Brain microvascular endothelial cell (primary cell): ENCODE results near the gene TMEM225B.
"Not testable (repeated sequence)": the region's sequence is repeated elsewhere in the genome, so short reads cannot be mapped to it uniquely, and the experiment has no call there.

Experiments used
- DNase-seq: peaks from one replicate; pipeline ENCODE4 v3.0.0-alpha.2; 2020
- H3K27ac ChIP-seq: fragments of 250-450 bp; sonication (Bioruptor Pico); 2 replicates; pipeline ENCODE4 v1.5.1; 2020; ENCODE audit warnings: mild to moderate bottlenecking, moderate library complexity
- H3K27me3 ChIP-seq: fragments of 250-450 bp; sonication (Bioruptor Pico); replicated peaks from 2 replicates; pipeline ENCODE4 v1.5.1; 2020; ENCODE audit warnings: mild to moderate bottlenecking
- H3K36me3 ChIP-seq: fragments of 250-450 bp; sonication (Bioruptor Pico); replicated peaks from 2 replicates; pipeline ENCODE4 v1.5.1; 2020; ENCODE audit warnings: mild to moderate bottlenecking
- H3K4me3 ChIP-seq: 2 replicates; pipeline ENCODE4 v1.5.1; 2011; ENCODE audit warnings: low read depth, mild to moderate bottlenecking, control low read depth, low read length, moderate library complexity
- in situ Hi-C: cut with HindIII; loops from 2 replicates; pipeline ENCODE4 v1.10.0; 2017; ENCODE audit warnings: low sequenced_read_pairs, low pct_ligation_motif_present
- TF ChIP-seq, protein P1 (sequence below): IDR thresholded peaks from 2 replicates; pipeline ENCODE4 v1.5.1; 2011; ENCODE audit warnings: low read depth, mild to moderate bottlenecking, moderate library complexity, low read length, control low read depth, inconsistent platforms; ENCODE audit errors: missing control alignments

TMEM225B gene, protein sequence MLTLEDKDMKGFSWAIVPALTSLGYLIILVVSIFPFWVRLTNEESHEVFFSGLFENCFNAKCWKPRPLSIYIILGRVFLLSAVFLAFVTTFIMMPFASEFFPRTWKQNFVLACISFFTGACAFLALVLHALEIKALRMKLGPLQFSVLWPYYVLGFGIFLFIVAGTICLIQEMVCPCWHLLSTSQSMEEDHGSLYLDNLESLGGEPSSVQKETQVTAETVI

DNA sequence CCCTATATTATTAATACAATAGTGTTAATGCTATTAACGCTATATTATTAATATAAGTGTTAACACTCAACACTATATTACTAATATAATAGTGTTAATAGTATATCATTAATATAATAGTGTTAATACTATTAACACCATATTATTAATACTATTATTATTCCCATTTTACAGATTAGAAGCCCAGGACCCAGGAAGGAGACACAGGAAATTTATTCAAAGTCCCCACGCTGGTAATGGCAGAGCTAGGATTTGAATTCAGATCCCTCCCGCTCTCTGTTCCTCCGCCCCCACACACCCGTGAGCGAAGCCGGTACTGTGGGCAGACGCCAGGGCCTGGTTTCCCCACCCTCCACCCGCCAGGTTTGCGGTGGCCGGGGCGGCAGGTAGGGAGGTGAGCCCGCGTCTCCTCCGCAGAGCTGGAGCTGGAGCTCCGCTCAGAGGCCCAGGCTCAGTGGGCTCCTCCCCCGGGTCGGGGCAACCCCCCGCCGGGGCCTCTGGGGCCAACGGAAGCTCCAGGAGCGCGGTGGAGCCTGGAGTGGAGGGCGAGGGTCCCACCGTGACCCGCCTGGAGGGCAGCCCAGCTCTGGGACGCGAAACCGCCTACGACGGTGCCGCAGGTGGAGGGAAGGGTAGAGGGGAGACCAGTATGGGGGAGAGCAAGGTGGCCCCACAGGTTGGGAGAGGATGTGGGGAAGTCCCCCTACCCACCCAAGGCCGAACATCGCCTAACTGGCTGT is at the start of gene TMEM225B:
Gene TMEM225B (plus strand): TSS at position 506 of the 740 bp plus-strand sequence. CDS start 6,122 bp downstream, outside the sequence.
- in situ Hi-C loops = no loop called here
- Histone ChIP-seq H3K36me3 (no peaks in the 10 kb centered on the region), H3K27ac (no peak within 1 kb of the TSS), H3K27me3 (no peaks in the 10 kb centered on the region), H3K4me3 (no peak within 1 kb of the TSS)
- TF ChIP-seq, protein P1, sequence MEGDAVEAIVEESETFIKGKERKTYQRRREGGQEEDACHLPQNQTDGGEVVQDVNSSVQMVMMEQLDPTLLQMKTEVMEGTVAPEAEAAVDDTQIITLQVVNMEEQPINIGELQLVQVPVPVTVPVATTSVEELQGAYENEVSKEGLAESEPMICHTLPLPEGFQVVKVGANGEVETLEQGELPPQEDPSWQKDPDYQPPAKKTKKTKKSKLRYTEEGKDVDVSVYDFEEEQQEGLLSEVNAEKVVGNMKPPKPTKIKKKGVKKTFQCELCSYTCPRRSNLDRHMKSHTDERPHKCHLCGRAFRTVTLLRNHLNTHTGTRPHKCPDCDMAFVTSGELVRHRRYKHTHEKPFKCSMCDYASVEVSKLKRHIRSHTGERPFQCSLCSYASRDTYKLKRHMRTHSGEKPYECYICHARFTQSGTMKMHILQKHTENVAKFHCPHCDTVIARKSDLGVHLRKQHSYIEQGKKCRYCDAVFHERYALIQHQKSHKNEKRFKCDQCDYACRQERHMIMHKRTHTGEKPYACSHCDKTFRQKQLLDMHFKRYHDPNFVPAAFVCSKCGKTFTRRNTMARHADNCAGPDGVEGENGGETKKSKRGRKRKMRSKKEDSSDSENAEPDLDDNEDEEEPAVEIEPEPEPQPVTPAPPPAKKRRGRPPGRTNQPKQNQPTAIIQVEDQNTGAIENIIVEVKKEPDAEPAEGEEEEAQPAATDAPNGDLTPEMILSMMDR = no peak
- no peak for DNase-seq

DNA sequence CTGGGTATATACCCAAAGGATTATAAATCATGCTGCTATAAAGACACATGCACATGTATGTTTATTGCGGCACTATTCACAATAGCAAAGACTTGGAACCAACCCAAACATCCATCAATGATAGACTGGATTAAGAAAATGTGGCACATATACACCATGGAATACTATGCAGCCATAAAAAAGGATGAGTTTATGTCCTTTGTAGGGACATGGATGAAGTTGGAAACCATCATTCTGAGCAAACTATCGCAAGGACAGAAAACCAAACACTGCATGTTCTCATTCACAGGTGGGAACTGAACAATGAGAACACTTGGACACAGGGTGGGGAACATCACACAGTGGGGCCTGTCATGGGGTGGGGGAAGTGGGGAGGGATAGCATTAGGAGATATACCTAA is 48.5 kb upstream of the TMEM225B start:
- in situ Hi-C loops, H3K4me3 ChIP-seq, H3K36me3 ChIP-seq, DNase-seq, H3K27ac ChIP-seq, H3K27me3 ChIP-seq: not testable (repeated sequence)

DNA sequence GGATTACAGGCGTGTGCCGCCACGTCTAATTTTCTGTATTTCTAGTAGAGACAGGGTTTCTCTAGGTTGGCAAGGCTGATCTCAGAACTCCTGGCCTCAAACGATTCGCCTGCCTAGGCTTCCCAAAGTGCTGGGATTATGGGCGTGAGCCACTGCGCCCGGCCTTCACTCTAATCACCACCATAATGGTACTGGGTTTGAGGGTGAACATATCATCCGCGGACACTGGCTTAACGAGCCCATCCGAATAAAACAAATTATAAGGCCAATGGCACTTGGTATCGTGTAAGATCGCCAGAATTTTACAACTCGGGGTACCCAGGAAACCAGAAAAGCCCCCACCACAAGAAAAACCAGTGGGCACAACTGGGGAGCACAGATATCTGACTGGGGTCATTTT is 46.7 kb upstream of the TMEM225B start:
- H3K36me3 ChIP-seq = peaks cover 4% of the 10 kb centered on the region
- TF ChIP-seq, protein P1 = no peak
- DNase-seq = no peak
- in situ Hi-C loops = no loop called here
- peak overlapping the region; percentile 54 for H3K27ac ChIP-seq
- H3K4me3 ChIP-seq = peak overlapping the region; percentile 98
- no peaks in the 10 kb centered on the region for H3K27me3 ChIP-seq

DNA sequence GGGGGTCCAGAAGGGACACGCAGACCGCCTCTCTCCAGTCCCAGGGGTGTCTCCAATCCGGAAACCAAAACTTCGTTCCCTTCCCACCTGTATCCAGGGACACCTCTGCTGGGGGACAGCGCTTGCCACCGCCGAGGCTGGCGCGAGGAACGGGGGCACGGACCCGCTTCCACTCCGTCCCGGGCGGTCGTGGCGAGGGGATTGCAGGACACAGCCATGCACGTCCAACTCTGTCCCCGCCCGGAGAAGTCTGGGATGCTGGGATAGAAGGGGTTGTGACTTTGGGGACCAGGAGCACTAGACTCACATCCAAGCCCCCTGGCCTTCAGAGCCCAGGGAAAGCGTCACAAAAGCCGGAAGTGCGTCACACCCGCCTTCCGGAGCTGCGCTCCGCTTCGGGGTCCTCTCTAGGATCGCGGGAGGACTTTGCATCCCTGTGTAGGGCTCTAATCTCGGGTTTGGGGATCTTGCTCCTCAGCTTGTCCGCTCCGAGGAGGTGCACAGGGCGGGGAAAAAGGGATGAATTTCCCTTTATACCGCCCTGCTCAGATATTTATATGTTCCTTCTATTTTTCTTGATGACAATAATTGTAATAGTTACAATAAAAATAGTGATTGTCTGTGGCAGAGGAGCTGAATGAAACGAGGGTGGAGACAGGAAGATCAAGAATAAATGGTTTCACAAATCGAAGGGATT is 46.2 kb upstream of the TMEM225B start, which contains the start of gene FAM200A:
Gene FAM200A (minus strand): TSS at position 348 of the 697 bp plus-strand sequence. CDS start 3,707 bp downstream, outside the sequence.
- peak within 1 kb of the TSS; percentile 54 for H3K27ac ChIP-seq
- H3K27me3 ChIP-seq = no peaks in the 10 kb centered on the region
- H3K36me3 ChIP-seq = peaks cover 4% of the 10 kb centered on the region
- in situ Hi-C loops = no loop called here
- TF ChIP-seq, protein P1 = no peak
- peak within 1 kb of the TSS; percentile 98 for H3K4me3 ChIP-seq
- DNase-seq = peak; percentile 83

DNA sequence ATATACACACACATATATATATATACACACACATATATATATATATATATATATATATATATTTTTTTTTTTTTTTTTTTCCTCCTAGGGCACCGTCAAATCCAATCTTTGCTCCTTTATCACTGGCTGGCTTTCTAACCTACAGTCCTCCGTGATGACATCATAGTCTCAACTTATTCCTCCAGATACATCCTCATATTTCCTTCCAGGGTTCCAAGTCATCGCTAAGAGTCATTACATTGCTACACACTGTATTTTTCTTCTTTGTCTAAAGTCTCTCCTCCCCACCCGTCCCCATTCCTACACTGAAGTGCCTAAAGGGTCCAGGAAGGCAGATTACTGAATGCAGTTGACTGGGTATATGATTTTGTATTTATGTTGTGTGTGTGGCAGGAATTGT is 45.0 kb upstream of the TMEM225B start:
- DNase-seq = no peak
- Histone ChIP-seq H3K4me3 (no peak overlapping the region), H3K27me3 (no peaks in the 10 kb centered on the region), H3K36me3 (peaks cover under 1% of the 10 kb centered on the region), H3K27ac (no peak overlapping the region)
- TF ChIP-seq, protein P1 = no peak
- in situ Hi-C loops = no loop called here

DNA sequence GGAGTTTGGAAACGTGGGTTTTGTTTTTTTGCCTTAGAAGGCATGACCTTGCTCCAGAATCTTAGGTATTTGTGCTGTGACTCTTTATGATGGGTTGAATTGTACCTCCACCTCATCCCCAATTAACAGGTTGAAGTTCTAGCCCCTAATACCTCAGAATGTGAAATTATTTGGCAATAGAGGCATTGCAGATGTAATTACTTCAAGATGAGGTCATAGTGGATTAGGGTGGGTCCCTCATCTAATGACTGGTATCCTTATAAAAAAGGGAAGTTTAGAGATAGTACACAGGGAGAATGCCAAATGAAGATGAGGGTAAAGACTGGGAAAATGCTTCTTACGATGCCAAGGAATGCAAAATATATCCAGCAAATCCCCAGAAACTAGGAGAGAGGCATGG is 43.1 kb upstream of the TMEM225B start:
- no peaks in the 10 kb centered on the region for H3K27me3 ChIP-seq
- no peak overlapping the region for H3K27ac ChIP-seq
- TF ChIP-seq, protein P1 = no peak
- no peak overlapping the region for H3K4me3 ChIP-seq
- in situ Hi-C loops = no loop called here
- no peak for DNase-seq
- H3K36me3 ChIP-seq = no peaks in the 10 kb centered on the region
